Right hindlimb (tissue), 1 donor: ENCODE data around the gene LPO.
A peak's percentile ranks its signal among the peaks of the same experiment; 100 is the strongest.

ENCODE experiments used
- DNase-seq: peaks from one replicate; pipeline ENCODE4 v3.0.0-alpha.2; 2018

LPO gene

GRCh38 chr17:58229881-58230280, 8.5 kb upstream of the LPO start:
- no peak for DNase-seq

- DNase-seq: no peak
Observed at GRCh38 chr17:58231641-58232040, 6.7 kb upstream of the LPO start.

GRCh38 chr17:58232707-58233156, 5.7 kb upstream of the LPO start:
- DNase-seq: no peak

- DNase-seq: no peak
Observed at GRCh38 chr17:58233543-58233942, 4.8 kb upstream of the LPO start.

GRCh38 chr17:58234512-58234911, 3.9 kb upstream of the LPO start:
- no peak for DNase-seq

- DNase-seq: no peak
Observed at GRCh38 chr17:58235821-58236220, 2.6 kb upstream of the LPO start.

GRCh38 chr17:58236394-58236793, 2.0 kb upstream of the LPO start:
- no peak for DNase-seq

- no peak for DNase-seq
Observed at GRCh38 chr17:58239987-58240386, 1.6 kb downstream of the LPO start.

GRCh38 chr17:58242171-58242784, 3.9 kb downstream of the LPO start:
- peak; percentile 32 for DNase-seq

GRCh38 chr17:58244963-58245362, 6.6 kb downstream of the LPO start:
- DNase-seq: no peak

GRCh38 chr17:58245428-58246103, 7.2 kb downstream of the LPO start:
- no peak for DNase-seq

- no peak for DNase-seq
Observed at GRCh38 chr17:58246104-58246740, 7.8 kb downstream of the LPO start.

- no peak for DNase-seq
Observed at GRCh38 chr17:58246781-58247180, 8.4 kb downstream of the LPO start.

GRCh38 chr17:58247511-58248363, 9.4 kb downstream of the LPO start:
- DNase-seq: no peak

GRCh38 chr17:58248955-58249269, 10.5 kb downstream of the LPO start:
- DNase-seq: no peak

- DNase-seq: peak; percentile 83
Observed at GRCh38 chr17:58249270-58250133, 11.1 kb downstream of the LPO start.

- DNase-seq: no peak
Observed at GRCh38 chr17:58250344-58251011, 12.1 kb downstream of the LPO start.

GRCh38 chr17:58252141-58252540, 13.8 kb downstream of the LPO start:
- no peak for DNase-seq

- DNase-seq: no peak
Observed at GRCh38 chr17:58253082-58253481, 14.7 kb downstream of the LPO start.

- no peak for DNase-seq
Observed at GRCh38 chr17:58254803-58255202, 16.4 kb downstream of the LPO start.

GRCh38 chr17:58262149-58262548, 23.8 kb downstream of the LPO start:
- no peak for DNase-seq

- no peak for DNase-seq
Observed at GRCh38 chr17:58263773-58264172, 25.4 kb downstream of the LPO start.
